ENCODE results near the gene DMRTC2.

DNA sequence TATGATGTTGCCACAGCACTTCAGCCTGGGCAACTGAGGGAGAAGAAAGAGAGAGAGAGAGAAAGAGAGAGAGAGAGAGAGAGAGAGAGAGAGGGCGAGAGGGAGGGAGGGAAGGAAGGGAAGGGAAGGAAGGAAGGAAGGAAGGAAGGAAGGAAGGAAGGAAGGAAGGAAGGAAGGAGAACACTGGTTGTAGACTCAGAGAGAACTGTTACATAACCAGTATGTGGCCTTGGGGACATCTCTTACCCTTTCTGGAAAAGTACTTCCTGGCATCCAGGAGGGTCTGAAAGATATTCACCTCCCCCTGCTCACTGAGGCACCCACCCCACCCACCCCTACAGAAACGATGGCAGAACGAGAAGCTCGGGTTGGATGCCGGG lies 35.5 kb downstream of the DMRTC2 start:
- no peak for TF ChIP-seq POLR2A (IDR thresholded peaks at IDR 0.05)
- TF ChIP-seq, protein P1, sequence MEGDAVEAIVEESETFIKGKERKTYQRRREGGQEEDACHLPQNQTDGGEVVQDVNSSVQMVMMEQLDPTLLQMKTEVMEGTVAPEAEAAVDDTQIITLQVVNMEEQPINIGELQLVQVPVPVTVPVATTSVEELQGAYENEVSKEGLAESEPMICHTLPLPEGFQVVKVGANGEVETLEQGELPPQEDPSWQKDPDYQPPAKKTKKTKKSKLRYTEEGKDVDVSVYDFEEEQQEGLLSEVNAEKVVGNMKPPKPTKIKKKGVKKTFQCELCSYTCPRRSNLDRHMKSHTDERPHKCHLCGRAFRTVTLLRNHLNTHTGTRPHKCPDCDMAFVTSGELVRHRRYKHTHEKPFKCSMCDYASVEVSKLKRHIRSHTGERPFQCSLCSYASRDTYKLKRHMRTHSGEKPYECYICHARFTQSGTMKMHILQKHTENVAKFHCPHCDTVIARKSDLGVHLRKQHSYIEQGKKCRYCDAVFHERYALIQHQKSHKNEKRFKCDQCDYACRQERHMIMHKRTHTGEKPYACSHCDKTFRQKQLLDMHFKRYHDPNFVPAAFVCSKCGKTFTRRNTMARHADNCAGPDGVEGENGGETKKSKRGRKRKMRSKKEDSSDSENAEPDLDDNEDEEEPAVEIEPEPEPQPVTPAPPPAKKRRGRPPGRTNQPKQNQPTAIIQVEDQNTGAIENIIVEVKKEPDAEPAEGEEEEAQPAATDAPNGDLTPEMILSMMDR (IDR thresholded peaks at IDR 0.05 in 4 of 5, conservative IDR thresholded peaks at IDR 0.05 in 1 of 5): no peak
